Central memory CD4-positive, alpha-beta T cell (primary cell): Measurements from ENCODE around the gene TFF2.

ENCODE experiments used
- DNase-seq: peaks from one replicate; pipeline ENCODE4 v3.0.0; 2022

The TFF2 gene

GRCh38 chr21:42364304-42364865 is 13.6 kb upstream of the TFF2 start:
- no peak for DNase-seq

- DNase-seq, result no peak
These were observed 12.5 kb upstream of the TFF2 start for GRCh38 chr21:42363312-42363711.

GRCh38 chr21:42362700-42363099 is 11.9 kb upstream of the TFF2 start:
- DNase-seq, result no peak

GRCh38 chr21:42362198-42362597 is 11.4 kb upstream of the TFF2 start:
- DNase-seq, result no peak

GRCh38 chr21:42361286-42361685 is 10.5 kb upstream of the TFF2 start:
- no peak for DNase-seq

GRCh38 chr21:42360317-42360716 is 9.5 kb upstream of the TFF2 start:
- no peak for DNase-seq

- DNase-seq, result no peak
These were observed 8.1 kb upstream of the TFF2 start for GRCh38 chr21:42358937-42359336.

GRCh38 chr21:42358261-42358660 is 7.5 kb upstream of the TFF2 start:
- DNase-seq, result no peak

- DNase-seq, result no peak
These were observed 6.5 kb upstream of the TFF2 start for GRCh38 chr21:42357307-42357706.

GRCh38 chr21:42356650-42357049 is 5.9 kb upstream of the TFF2 start:
- DNase-seq, result no peak

- DNase-seq, result no peak
These were observed 5.3 kb upstream of the TFF2 start for GRCh38 chr21:42356046-42356445.

- DNase-seq, result no peak
These were observed 2.8 kb upstream of the TFF2 start for GRCh38 chr21:42353623-42354022.

- no peak for DNase-seq
These were observed 1.8 kb upstream of the TFF2 start for GRCh38 chr21:42352441-42353095.

GRCh38 chr21:42351626-42352440 is 1.0 kb upstream of the TFF2 start:
- no peak for DNase-seq

GRCh38 chr21:42350318-42350910 is 380 bp downstream of the TFF2 start:
- DNase-seq, result no peak

- no peak for DNase-seq
These were observed 1.1 kb downstream of the TFF2 start for GRCh38 chr21:42349420-42350317.

GRCh38 chr21:42348762-42349161 is 2.0 kb downstream of the TFF2 start:
- no peak for DNase-seq

- no peak for DNase-seq
These were observed 3.0 kb downstream of the TFF2 start for GRCh38 chr21:42347601-42348327.

- no peak for DNase-seq
These were observed 3.8 kb downstream of the TFF2 start for GRCh38 chr21:42346866-42347600.

- no peak for DNase-seq
These were observed 4.4 kb downstream of the TFF2 start for GRCh38 chr21:42346441-42346840.

- no peak for DNase-seq
These were observed 6.2 kb downstream of the TFF2 start for GRCh38 chr21:42344631-42345030.
